Gastroesophageal sphincter (tissue), 4 donors: ENCODE measurements around the gene CGN. TPM values are rescaled to one million over a fixed set of nuclear protein-coding genes. Genes with fewer than 3 reads are reported as not detected.

Experiments used
- ATAC-seq: fragments of 150-250 bp; one replicate; pipeline ENCODE4 v1.9.1; 2016; ENCODE audit warnings: mild to moderate bottlenecking, moderate library complexity
- H3K27ac ChIP-seq, 4 donors: fragments of 200-600 bp; sonication (generic) in 3 of 4; 1 replicate in 3 of 4; 2 replicates in 1 of 4; pipeline ENCODE4 v1.5.1; 2016 to 2019
- H3K27me3 ChIP-seq: fragments of 200-600 bp; sonication (generic); one replicate; pipeline ENCODE4 v1.5.1; 2019
- H3K36me3 ChIP-seq, 2 donors: fragments of 200-600 bp; sonication (generic); one replicate each; pipeline ENCODE4 v1.5.1; 2019; ENCODE audit warnings: control low read depth in 1 of 2
- H3K4me1 ChIP-seq, 3 donors: fragments of 200-600 bp; sonication (generic); 1 replicate in 2 of 3; 2 replicates in 1 of 3; pipeline ENCODE4 v1.5.1; 2016 to 2019; ENCODE audit warnings: control low read depth in 2 of 3
- H3K4me3 ChIP-seq, 2 donors: fragments of 200-600 bp; sonication (generic); one replicate each; pipeline ENCODE4 v1.5.1; 2019; ENCODE audit warnings: mild to moderate bottlenecking in 1 of 2, moderate library complexity in 1 of 2
- H3K9me3 ChIP-seq, 3 donors: fragments of 200-600 bp; sonication (generic); one replicate each; pipeline ENCODE4 v1.5.1; 2017 to 2019; ENCODE audit warnings: control low read depth in 2 of 3
- EP300 ChIP-seq: sonication (generic); formaldehyde crosslinking; IDR thresholded peaks from one replicate; pipeline ENCODE4 v1.6.1; 2017; ENCODE audit warnings: antibody characterized with exemption, mild to moderate bottlenecking
- POLR2A ChIP-seq, 2 donors: fragments of 450-650 bp; IDR thresholded peaks; one replicate each; pipeline ENCODE4 v1.6.1; 2017; ENCODE audit warnings: antibody characterized with exemption in 2 of 2, mild to moderate bottlenecking in 2 of 2, moderate library complexity in 1 of 2
- POLR2AphosphoS5 ChIP-seq: sonication (generic); formaldehyde crosslinking; IDR thresholded peaks from one replicate; pipeline ENCODE4 v1.6.1; 2017; ENCODE audit warnings: antibody characterized with exemption
- WGBS, 2 donors: methylation state at CpG; one replicate each; pipeline ENCODE4 v1.1.5; 2018; ENCODE audit warnings: low coverage in 1 of 2; 5-methylcytosine and 5-hydroxymethylcytosine counted together
- total RNA-seq, 4 donors: library from RNA; depleted of rRNA; stranded (reverse); fragments of >200 nt; gene quantifications; one replicate each; pipeline ENCODE4 v1.1.0, GENCODE V29; 2016
- TF ChIP-seq, protein P1 (sequence below), 4 experiments: fragments of 200-600 bp in 2 of 4; fragments of 450-650 bp in 2 of 4; sonication (generic) in 1 of 4; IDR thresholded peaks; one replicate each; pipeline ENCODE4 v1.5.1; 2017 to 2019; ENCODE audit warnings: antibody characterized with exemption in 4 of 4, mild to moderate bottlenecking in 2 of 4, moderate library complexity in 2 of 4

The CGN gene
- total RNA-seq, 4 donors from 2014 or later = 0.13 to 2.2 (median 0.29) TPM

GRCh38 chr1:151563376-151563775 is 52.2 kb downstream of the CGN start:
- Histone ChIP-seq H3K4me1 (no peaks in the 10 kb centered on the region), H3K4me3 (no peak overlapping the region), H3K27me3 (no peaks in the 10 kb centered on the region), H3K9me3 (no peaks in the 10 kb centered on the region), H3K27ac (no peak overlapping the region), H3K36me3 (peaks cover 0 to 64% of the 10 kb centered on the region in 2 donors)
- 45 to 70% methylated on average over 2 of the region's 2 CpGs for WGBS, 2 donors
- no peak for ATAC-seq
- TF ChIP-seq EP300 (no peak), POLR2AphosphoS5 (no peak), POLR2A (IDR thresholded peaks at IDR 0.05) (no peak)
- TF ChIP-seq, protein P1, sequence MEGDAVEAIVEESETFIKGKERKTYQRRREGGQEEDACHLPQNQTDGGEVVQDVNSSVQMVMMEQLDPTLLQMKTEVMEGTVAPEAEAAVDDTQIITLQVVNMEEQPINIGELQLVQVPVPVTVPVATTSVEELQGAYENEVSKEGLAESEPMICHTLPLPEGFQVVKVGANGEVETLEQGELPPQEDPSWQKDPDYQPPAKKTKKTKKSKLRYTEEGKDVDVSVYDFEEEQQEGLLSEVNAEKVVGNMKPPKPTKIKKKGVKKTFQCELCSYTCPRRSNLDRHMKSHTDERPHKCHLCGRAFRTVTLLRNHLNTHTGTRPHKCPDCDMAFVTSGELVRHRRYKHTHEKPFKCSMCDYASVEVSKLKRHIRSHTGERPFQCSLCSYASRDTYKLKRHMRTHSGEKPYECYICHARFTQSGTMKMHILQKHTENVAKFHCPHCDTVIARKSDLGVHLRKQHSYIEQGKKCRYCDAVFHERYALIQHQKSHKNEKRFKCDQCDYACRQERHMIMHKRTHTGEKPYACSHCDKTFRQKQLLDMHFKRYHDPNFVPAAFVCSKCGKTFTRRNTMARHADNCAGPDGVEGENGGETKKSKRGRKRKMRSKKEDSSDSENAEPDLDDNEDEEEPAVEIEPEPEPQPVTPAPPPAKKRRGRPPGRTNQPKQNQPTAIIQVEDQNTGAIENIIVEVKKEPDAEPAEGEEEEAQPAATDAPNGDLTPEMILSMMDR (IDR thresholded peaks at IDR 0.05) = no peak

DNA sequence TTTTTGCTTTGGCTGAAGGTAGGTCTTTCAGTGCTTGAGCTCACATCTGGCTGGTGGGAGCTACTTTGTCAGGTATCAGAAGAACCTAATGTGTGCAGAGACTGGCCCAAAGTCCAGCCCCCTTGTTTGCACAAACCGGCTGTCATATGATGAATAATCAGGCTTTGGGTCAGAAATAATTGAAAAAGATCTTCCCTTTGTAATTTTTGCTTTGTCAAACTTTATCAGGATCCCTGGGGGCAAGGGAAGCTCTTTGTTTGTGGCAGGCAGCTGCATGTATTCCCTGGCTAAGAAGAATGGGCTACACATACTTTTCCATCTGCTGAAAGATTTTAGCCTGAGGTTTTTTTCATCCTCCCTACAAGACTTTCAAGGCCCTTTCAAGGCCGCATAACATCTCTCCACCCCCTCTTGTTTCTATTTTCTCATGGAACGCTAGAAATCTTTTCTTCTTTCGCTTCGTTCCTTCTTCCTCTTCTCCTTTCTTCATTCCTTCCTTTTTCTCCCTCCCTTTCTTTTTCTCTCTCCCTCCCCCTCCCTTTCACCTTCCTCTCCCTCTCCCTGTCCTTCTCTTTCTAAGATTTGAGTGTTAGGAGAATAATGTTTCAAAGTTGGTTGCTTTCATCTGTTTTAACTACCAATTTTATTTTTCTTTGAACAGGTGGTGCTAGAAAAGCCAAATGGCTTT is 54.5 kb downstream of the CGN start:
- H3K27ac ChIP-seq = no peak overlapping the region
- no peak for TF ChIP-seq POLR2A (IDR thresholded peaks at IDR 0.05)
- TF ChIP-seq EP300 = no peak
- TF ChIP-seq POLR2AphosphoS5 = no peak
- TF ChIP-seq, protein P1 (IDR thresholded peaks at IDR 0.05) = no peak
- H3K36me3 ChIP-seq = peaks cover 0 to 87% of the 10 kb centered on the region in 2 donors
- H3K27me3 ChIP-seq = no peaks in the 10 kb centered on the region
- 79 to 83% methylated on average over 4 to 5 of the region's 5 CpGs for WGBS, 2 donors
- no peaks in the 10 kb centered on the region for H3K9me3 ChIP-seq
- no peaks in the 10 kb centered on the region for H3K4me1 ChIP-seq
- no peak overlapping the region for H3K4me3 ChIP-seq
- no peak for ATAC-seq

- H3K27me3 ChIP-seq = no peaks in the 10 kb centered on the region
- H3K36me3 ChIP-seq = peaks cover 0 to 93% of the 10 kb centered on the region in 2 donors
- ATAC-seq = no peak
- no peaks in the 10 kb centered on the region for H3K4me1 ChIP-seq
- TF ChIP-seq EP300 (no peak), POLR2AphosphoS5 (no peak), POLR2A (IDR thresholded peaks at IDR 0.05) (no peak)
- TF ChIP-seq, protein P1 (IDR thresholded peaks at IDR 0.05) = no peak
- H3K27ac ChIP-seq = no peak overlapping the region
- WGBS, 2 donors = 67 to 78% methylated on average over 1 to 2 of the region's 3 CpGs
- H3K9me3 ChIP-seq = no peaks in the 10 kb centered on the region
- H3K4me3 ChIP-seq = no peak overlapping the region
Measured at GRCh38 chr1:151568626-151569088, 57.5 kb downstream of the CGN start.

- Histone ChIP-seq H3K4me1 (no peaks in the 10 kb centered on the region), H3K9me3 (no peaks in the 10 kb centered on the region), H3K4me3 (no peak overlapping the region), H3K27me3 (no peaks in the 10 kb centered on the region), H3K27ac (no peak overlapping the region), H3K36me3 (peaks cover 0 to 93% of the 10 kb centered on the region in 2 donors)
- no peak for ATAC-seq
- TF ChIP-seq, protein P1 (IDR thresholded peaks at IDR 0.05) = no peak
- no peak for TF ChIP-seq EP300
- 67% methylated on average over 1 of the region's 1 CpG; no CpG with 5 or more reads in 1 of the 2 donors for WGBS, 2 donors
Measured at GRCh38 chr1:151570819-151571218, 59.6 kb downstream of the CGN start.
